Activated T-cell treated with anti-CD3 and anti-CD28 coated beads, Interleukin-2, amount 50 U/mL, for 72 hours (primary cell): ENCODE results near the gene RMND5A. TPM values are rescaled to one million over a fixed set of nuclear protein-coding genes. Genes with fewer than 3 reads are reported as not detected.

Experiments used
- ATAC-seq, 2 donors: fragments of 150-1000 bp; cut with Tn5 transposase; replicated peaks in 1 of 2; 2 replicates each; pipeline ENCODE4 v1.10.0; 2021; ENCODE audit warnings: moderate library complexity in 2 of 2, mild to moderate bottlenecking in 1 of 2
- DNase-seq, 2 donors: peaks; one replicate each; pipeline ENCODE4 v3.0.0; 2021 to 2022; ENCODE audit warnings: mixed read lengths in 1 of 2
- H3K27ac Mint-ChIP-seq: one replicate; pipeline ENCODE4 v1.8.0; 2022; ENCODE audit warnings: mild to moderate bottlenecking, moderate library complexity, mixed read lengths
- H3K27me3 Mint-ChIP-seq: one replicate; pipeline ENCODE4 v1.8.0; 2022; ENCODE audit warnings: low read depth, mixed read lengths
- H3K36me3 Mint-ChIP-seq, 2 donors: one replicate each; pipeline ENCODE4 v1.8.0; 2022; ENCODE audit warnings: mixed read lengths in 2 of 2, mild to moderate bottlenecking in 1 of 2; ENCODE audit not compliant: insufficient read depth in 2 of 2
- H3K4me1 Mint-ChIP-seq: one replicate; pipeline ENCODE4 v1.8.0; 2022; ENCODE audit warnings: low read depth, mixed read lengths
- H3K4me3 Mint-ChIP-seq, 2 donors: one replicate each; pipeline ENCODE4 v1.8.0; 2022; ENCODE audit warnings: mild to moderate bottlenecking in 2 of 2, mixed read lengths in 2 of 2, moderate library complexity in 2 of 2
- H3K9me3 Mint-ChIP-seq, 2 donors: one replicate each; pipeline ENCODE4 v1.8.0; 2022; ENCODE audit warnings: mixed read lengths in 2 of 2
- total RNA-seq, 2 donors: library from RNA; stranded (reverse); gene quantifications; one replicate each; pipeline ENCODE4 v1.2.3, GENCODE V29; 2022

Gene RMND5A
- total RNA-seq, 2 donors from 2014 or later, result 50.6 to 51.3 TPM

GRCh38 chr2:86753606-86754005, 33.5 kb downstream of the RMND5A start:
- Mint-ChIP-seq H3K27me3 (no peaks in the 10 kb centered on the region), H3K4me3 (no peak overlapping the region), H3K9me3 (peaks cover 2 to 12% of the 10 kb centered on the region in 2 donors), H3K36me3 (peaks cover 23 to 57% of the 10 kb centered on the region in 2 donors), H3K4me1 (peaks cover 22% of the 10 kb centered on the region), H3K27ac (no peak overlapping the region)
- ATAC-seq (no peak), DNase-seq (no peak)

DNA sequence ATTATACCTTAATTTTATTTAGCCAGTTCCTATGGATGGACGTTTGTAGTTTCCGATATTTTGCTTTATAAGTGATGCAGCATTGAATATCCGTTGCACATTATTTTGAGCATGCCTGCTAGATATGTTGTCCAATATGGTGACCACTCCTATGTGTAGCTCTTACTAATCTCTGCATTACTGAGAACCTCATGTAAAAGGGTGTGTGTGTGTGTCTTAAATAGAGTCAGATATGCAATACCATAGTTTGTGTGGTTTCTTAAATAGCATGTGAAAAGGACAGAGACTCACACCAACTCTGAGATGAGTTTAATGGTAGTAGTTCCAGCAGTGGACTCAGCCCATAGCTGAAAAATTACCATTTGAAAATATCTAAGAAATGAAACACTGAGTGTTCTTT, 38.3 kb downstream of the RMND5A start:
- H3K9me3 Mint-ChIP-seq, result no peaks in the 10 kb centered on the region
- peaks cover 3 to 21% of the 10 kb centered on the region in 2 donors for H3K36me3 Mint-ChIP-seq
- no peak for ATAC-seq

DNA sequence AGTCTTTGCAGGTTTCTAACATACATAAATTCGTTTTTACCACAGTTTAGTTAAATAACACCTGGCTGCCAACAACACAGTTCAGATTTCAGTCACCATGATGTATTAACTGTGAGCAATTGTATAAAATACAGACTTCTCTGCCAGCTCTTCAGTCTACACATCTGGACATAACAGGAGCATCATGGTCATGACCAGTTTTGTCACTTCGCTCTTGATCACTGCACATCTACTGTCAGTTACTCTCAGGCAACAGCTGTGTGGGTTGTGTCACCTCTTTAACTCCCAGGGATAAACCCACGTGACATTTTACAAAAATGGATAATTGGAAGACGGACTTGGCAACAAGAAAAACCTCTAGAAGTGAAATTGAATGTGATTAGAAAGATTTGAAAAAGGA, 40.3 kb downstream of the RMND5A start:
- ATAC-seq (peak; percentile 49 to 59), DNase-seq (no peak)
- peak overlapping the region; percentile 7 to 29 for H3K4me3 Mint-ChIP-seq
- peak overlapping the region; percentile 88 for H3K27ac Mint-ChIP-seq
- H3K36me3 Mint-ChIP-seq, result peaks cover 3 to 21% of the 10 kb centered on the region in 2 donors
- H3K9me3 Mint-ChIP-seq, result no peaks in the 10 kb centered on the region
- peaks cover 44% of the 10 kb centered on the region for H3K4me1 Mint-ChIP-seq
- no peaks in the 10 kb centered on the region for H3K27me3 Mint-ChIP-seq

More for the DNA sequence above, 38.3 kb downstream of the RMND5A start:
- H3K4me3 Mint-ChIP-seq, result no peak overlapping the region
- peaks cover 35% of the 10 kb centered on the region for H3K4me1 Mint-ChIP-seq
- H3K27me3 Mint-ChIP-seq, result no peaks in the 10 kb centered on the region
- DNase-seq, result no peak
- H3K27ac Mint-ChIP-seq, result no peak overlapping the region

DNA sequence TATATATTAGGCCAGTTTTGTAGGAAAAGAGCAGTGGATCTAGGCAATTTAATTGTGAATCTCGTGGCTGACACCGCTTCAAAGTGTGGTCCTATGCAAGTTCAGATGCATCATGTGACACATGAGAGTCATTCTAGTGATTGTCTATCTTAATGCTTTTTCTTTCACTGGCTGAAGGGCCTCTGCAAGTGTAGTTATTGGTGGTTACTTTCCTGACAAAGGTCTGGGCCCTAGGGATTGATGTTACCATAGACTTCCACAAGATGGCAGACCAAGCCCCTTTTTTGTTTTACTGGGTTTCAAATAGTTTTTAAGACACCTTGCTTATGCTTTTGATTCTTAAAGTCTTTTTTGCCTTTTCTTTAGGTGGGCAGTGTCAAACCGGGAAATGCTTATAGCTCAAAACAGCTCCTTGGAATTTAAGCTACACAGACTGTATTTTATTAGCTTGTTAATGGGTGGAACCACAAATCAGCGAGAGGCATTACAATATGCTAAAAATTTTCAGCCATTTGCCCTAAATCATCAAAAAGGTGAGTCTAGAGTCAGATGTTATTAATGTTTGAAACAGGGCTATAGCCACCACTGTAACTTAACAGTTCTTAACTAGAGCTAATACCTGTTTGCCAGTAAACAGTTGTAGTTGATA, 44.7 kb downstream of the RMND5A start:
- peak; percentile 24 to 57 for DNase-seq
- Mint-ChIP-seq H3K4me3 (peak overlapping the region in 1 of 2 donors; percentile 45), H3K27ac (peak overlapping the region; percentile 78), H3K27me3 (no peaks in the 10 kb centered on the region), H3K36me3 (peaks cover 4 to 26% of the 10 kb centered on the region in 2 donors), H3K9me3 (no peaks in the 10 kb centered on the region), H3K4me1 (peaks cover 24% of the 10 kb centered on the region)
- peak; percentile 70 to 80 for ATAC-seq

- ATAC-seq, result no peak
- Mint-ChIP-seq H3K36me3 (peaks cover 4 to 30% of the 10 kb centered on the region in 2 donors), H3K9me3 (no peaks in the 10 kb centered on the region), H3K4me1 (peaks cover 19% of the 10 kb centered on the region), H3K4me3 (no peak overlapping the region), H3K27ac (no peak overlapping the region), H3K27me3 (no peaks in the 10 kb centered on the region)
- no peak for DNase-seq
These were observed 45.2 kb downstream of the RMND5A start for GRCh38 chr2:86765310-86765695.

GRCh38 chr2:86768189-86768949, 48.3 kb downstream of the RMND5A start:
- Mint-ChIP-seq H3K4me3 (no peak overlapping the region), H3K36me3 (peaks cover 2 to 46% of the 10 kb centered on the region in 2 donors), H3K9me3 (no peaks in the 10 kb centered on the region), H3K27me3 (no peaks in the 10 kb centered on the region), H3K27ac (no peak overlapping the region), H3K4me1 (peaks cover 9% of the 10 kb centered on the region)
- ATAC-seq, result no peak
- no peak for DNase-seq

DNA sequence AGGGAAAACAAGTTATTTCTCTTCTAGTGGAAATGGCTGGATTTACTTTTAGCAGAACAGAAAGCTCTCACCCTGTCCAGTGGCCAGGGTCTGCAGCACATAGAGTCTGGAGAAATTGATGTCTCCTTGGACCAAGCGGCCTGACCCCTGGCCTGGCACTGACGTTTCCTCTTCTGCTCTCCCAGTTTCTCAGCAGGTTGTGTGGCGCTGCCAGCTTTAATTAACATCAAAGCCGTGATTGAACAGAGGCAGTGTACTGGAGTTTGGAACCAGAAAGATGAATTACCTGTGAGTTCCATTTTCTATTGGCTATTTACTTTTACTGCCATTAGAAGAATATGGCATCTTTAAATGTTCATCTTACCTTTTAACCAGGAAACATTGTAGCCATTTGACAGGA, 49.7 kb downstream of the RMND5A start:
- Mint-ChIP-seq H3K27me3 (no peaks in the 10 kb centered on the region), H3K9me3 (no peaks in the 10 kb centered on the region), H3K4me3 (no peak overlapping the region), H3K4me1 (peaks cover 3% of the 10 kb centered on the region), H3K27ac (no peak overlapping the region), H3K36me3 (peaks cover 4 to 48% of the 10 kb centered on the region in 2 donors)
- no peak for ATAC-seq
- no peak for DNase-seq

GRCh38 chr2:86770816-86771301, 50.8 kb downstream of the RMND5A start:
- no peak overlapping the region for H3K27ac Mint-ChIP-seq
- no peak for ATAC-seq
- H3K36me3 Mint-ChIP-seq, result peaks cover 4 to 48% of the 10 kb centered on the region in 2 donors
- no peaks in the 10 kb centered on the region for H3K27me3 Mint-ChIP-seq
- no peak for DNase-seq
- no peaks in the 10 kb centered on the region for H3K9me3 Mint-ChIP-seq
- H3K4me1 Mint-ChIP-seq, result no peaks in the 10 kb centered on the region
- no peak overlapping the region for H3K4me3 Mint-ChIP-seq

DNA sequence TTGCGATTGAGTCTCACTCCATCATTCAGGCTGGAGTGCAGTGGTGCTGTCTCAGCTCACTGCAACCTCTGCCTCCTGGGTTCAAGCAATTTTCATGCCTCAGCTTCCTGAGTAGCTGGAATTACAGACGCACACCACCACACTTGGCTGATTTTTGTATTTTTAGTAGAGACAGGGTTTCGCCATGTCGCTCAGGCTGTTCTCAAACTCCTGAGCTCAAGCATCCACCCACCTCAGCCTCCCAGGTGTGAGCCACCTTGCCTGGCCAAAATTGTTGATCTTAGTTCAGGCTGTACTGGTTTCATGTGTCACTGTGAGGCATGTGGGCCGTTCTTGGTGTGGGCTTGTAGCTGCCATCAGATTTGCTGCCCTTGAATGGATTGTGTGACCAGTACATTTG, 52.5 kb downstream of the RMND5A start:
- Mint-ChIP-seq H3K9me3 (no peaks in the 10 kb centered on the region), H3K27ac (no peak overlapping the region), H3K4me3 (no peak overlapping the region), H3K27me3 (no peaks in the 10 kb centered on the region), H3K4me1 (no peaks in the 10 kb centered on the region), H3K36me3 (peaks cover 3 to 42% of the 10 kb centered on the region in 2 donors)
- ATAC-seq, result no peak
- no peak for DNase-seq

- Mint-ChIP-seq H3K9me3 (no peaks in the 10 kb centered on the region), H3K27ac (peak overlapping the region; percentile 36), H3K27me3 (no peaks in the 10 kb centered on the region), H3K36me3 (peaks cover 3 to 31% of the 10 kb centered on the region in 2 donors), H3K4me1 (no peaks in the 10 kb centered on the region), H3K4me3 (no peak overlapping the region)
- no peak for DNase-seq
- no peak for ATAC-seq
These were observed 54.8 kb downstream of the RMND5A start for GRCh38 chr2:86774862-86775261.

DNA sequence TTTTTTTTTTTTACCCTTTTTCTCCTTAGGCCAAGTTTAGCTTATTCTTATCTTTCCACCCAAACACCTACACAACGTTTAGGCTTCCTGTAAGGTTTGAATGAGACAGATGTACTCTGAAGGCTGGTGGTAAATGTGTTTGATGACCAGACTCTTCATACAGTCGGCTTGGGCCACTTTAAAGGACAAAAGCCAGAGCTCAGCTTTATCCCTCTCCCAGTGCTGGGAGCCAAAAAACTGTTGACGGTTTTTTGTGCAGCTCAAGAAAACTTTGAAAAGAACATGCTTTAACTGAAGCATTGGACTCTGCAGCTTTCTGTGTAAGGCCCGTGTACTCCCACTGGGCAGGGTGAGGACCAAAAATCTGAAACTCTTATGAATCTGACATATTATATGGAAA, 55.2 kb downstream of the RMND5A start:
- H3K27ac Mint-ChIP-seq, result peak overlapping the region; percentile 75

DNA sequence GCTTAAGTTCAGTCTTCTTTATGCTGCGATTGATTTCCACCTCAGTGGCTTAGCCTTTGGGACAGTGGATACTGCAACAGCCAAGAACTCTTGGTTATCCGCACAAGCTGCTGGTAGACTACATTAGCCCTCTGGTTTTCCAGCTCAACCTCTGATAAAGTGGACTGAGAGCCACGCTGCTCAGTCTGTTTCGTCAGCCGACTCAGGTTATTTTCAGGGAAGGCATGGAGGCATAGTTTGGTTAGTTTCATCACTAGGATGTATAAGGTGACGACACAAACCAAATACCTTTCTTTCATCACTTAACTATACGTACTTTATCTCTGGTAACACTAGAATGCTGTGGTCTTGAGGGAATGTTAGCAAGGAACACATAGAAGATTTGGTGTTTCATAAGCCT, 56.4 kb downstream of the RMND5A start:
- H3K4me1 Mint-ChIP-seq, result peaks cover 4% of the 10 kb centered on the region
- no peak overlapping the region for H3K27ac Mint-ChIP-seq
- H3K9me3 Mint-ChIP-seq, result no peaks in the 10 kb centered on the region
- DNase-seq (no peak), ATAC-seq (no peak)
- peaks cover 3 to 23% of the 10 kb centered on the region in 2 donors for H3K36me3 Mint-ChIP-seq
- no peak overlapping the region for H3K4me3 Mint-ChIP-seq
- H3K27me3 Mint-ChIP-seq, result no peaks in the 10 kb centered on the region

More for the DNA sequence above, 55.2 kb downstream of the RMND5A start:
- Mint-ChIP-seq H3K36me3 (peaks cover 3 to 27% of the 10 kb centered on the region in 2 donors), H3K9me3 (no peaks in the 10 kb centered on the region), H3K4me3 (no peak overlapping the region), H3K4me1 (no peaks in the 10 kb centered on the region), H3K27me3 (no peaks in the 10 kb centered on the region)
- no peak for DNase-seq
- ATAC-seq, result no peak

DNA sequence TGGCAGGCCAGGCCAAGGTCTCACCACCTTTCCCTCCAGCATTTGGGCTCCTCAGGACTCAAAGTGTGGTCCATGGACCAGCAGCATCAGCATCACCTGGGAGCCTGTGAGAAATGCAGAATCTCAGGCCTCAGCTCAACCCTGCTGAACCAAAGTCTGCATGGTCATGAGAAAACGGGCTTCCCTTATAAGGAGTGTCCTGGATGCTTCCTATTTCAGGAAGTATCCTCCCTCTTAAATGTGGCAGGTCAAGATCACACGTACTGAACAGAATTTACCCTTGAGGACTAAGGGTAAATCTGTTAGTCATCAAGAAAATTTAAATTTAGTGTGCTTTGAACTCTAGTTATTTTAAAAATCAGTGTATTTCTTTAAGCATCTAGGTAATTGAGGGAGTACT, 58.9 kb downstream of the RMND5A start:
- H3K27ac Mint-ChIP-seq, result no peak overlapping the region
- H3K36me3 Mint-ChIP-seq, result peaks cover 3 to 6% of the 10 kb centered on the region in 2 donors
- no peaks in the 10 kb centered on the region for H3K27me3 Mint-ChIP-seq
- ATAC-seq (no peak), DNase-seq (no peak)
- no peak overlapping the region for H3K4me3 Mint-ChIP-seq
- H3K4me1 Mint-ChIP-seq, result peaks cover 18% of the 10 kb centered on the region
- H3K9me3 Mint-ChIP-seq, result no peaks in the 10 kb centered on the region
